ENCODE results near the gene AKAP13. TPM values are rescaled to one million over a fixed set of nuclear protein-coding genes. Genes with fewer than 3 reads are reported as not detected.

The AKAP13 gene
- total RNA-seq, 6 donors from 2014 or later, result 329 to 1,278 (median 748) TPM

DNA sequence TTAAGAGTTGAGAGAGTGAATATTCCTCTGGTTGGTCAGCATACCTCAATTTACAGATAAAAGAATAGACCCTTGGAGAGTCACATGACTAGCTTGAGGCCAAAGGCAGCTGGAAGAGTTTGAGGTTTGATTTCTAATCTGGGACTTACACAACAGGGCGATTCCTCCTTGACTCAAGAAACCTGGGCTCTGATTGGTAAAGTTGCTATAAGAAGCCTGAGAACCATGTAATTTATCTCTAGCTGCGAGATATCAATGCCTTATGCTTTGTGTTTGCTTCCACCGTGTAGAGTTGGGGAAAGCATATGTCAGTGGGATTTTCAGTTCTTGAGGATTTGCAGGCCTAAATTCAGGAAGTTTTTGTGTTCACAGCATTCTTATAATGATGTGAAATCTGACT lies 208.3 kb downstream of the AKAP13 start:
- H3K4me1 ChIP-seq, result peaks cover 72 to 84% (median 74%) of the 10 kb centered on the region in 4 donors
- TF ChIP-seq, protein P1, sequence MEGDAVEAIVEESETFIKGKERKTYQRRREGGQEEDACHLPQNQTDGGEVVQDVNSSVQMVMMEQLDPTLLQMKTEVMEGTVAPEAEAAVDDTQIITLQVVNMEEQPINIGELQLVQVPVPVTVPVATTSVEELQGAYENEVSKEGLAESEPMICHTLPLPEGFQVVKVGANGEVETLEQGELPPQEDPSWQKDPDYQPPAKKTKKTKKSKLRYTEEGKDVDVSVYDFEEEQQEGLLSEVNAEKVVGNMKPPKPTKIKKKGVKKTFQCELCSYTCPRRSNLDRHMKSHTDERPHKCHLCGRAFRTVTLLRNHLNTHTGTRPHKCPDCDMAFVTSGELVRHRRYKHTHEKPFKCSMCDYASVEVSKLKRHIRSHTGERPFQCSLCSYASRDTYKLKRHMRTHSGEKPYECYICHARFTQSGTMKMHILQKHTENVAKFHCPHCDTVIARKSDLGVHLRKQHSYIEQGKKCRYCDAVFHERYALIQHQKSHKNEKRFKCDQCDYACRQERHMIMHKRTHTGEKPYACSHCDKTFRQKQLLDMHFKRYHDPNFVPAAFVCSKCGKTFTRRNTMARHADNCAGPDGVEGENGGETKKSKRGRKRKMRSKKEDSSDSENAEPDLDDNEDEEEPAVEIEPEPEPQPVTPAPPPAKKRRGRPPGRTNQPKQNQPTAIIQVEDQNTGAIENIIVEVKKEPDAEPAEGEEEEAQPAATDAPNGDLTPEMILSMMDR (IDR thresholded peaks at IDR 0.05), result no peak
- TF ChIP-seq POLR2A (IDR thresholded peaks at IDR 0.05) (no peak), EP300 (IDR thresholded peaks at IDR 0.05) (no peak), POLR2AphosphoS5 (IDR thresholded peaks at IDR 0.05) (no peak)

DNA sequence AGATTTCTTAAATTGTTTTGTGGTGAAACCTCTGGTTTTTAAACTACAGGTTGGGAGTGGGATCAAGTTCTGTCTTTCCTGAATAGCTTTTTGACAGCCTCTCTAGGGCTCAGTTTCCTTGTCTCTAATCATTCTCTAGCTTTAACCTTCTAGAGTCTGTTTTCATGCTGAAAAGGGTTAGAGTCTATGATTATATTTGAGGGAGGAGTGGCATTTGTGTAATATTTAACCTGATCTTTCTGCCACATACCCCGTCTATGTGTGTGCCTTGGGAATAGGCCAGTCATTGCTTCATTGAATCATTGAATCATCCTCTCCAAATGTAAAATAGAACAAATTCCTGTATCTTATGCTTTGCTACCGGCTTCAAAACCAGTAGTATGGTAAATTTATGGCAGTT lies 209.4 kb downstream of the AKAP13 start:
- ATAC-seq (ENCODE audit: low FRiP score in 2 of 2) (peak; percentile 44 to 58), DNase-seq (no peak)
- Histone ChIP-seq H3K36me3 (peaks cover 2 to 43% (median 4%) of the 10 kb centered on the region in 4 donors), H3K9me3 (no peaks in the 10 kb centered on the region), H3K27me3 (no peaks in the 10 kb centered on the region), H3K27ac (peak overlapping the region; percentile 59 to 84 (median 74)), H3K4me1 (peaks cover 61 to 72% (median 64%) of the 10 kb centered on the region in 4 donors), H3K4me3 (no peak overlapping the region)
- WGBS, 2 donors, result 59 to 63% methylated on average over 2 of the region's 2 CpGs
- TF ChIP-seq EP300 (IDR thresholded peaks at IDR 0.05), result no peak
- TF ChIP-seq POLR2AphosphoS5 (IDR thresholded peaks at IDR 0.05), result no peak
- TF ChIP-seq POLR2A (IDR thresholded peaks at IDR 0.05), result no peak
- TF ChIP-seq, protein P1 (IDR thresholded peaks at IDR 0.05), result no peak

More for the DNA sequence above, 208.3 kb downstream of the AKAP13 start:
- DNase-seq (no peak), ATAC-seq (ENCODE audit: low FRiP score in 2 of 2) (no peak)
- Histone ChIP-seq H3K9me3 (no peaks in the 10 kb centered on the region), H3K4me3 (no peak overlapping the region), H3K27ac (peak overlapping the region; percentile 59 to 84 (median 74)), H3K36me3 (peaks cover 2 to 43% (median 4%) of the 10 kb centered on the region in 4 donors), H3K27me3 (no peaks in the 10 kb centered on the region)
- 44 to 70% methylated on average over 3 of the region's 3 CpGs for WGBS, 2 donors

DNA sequence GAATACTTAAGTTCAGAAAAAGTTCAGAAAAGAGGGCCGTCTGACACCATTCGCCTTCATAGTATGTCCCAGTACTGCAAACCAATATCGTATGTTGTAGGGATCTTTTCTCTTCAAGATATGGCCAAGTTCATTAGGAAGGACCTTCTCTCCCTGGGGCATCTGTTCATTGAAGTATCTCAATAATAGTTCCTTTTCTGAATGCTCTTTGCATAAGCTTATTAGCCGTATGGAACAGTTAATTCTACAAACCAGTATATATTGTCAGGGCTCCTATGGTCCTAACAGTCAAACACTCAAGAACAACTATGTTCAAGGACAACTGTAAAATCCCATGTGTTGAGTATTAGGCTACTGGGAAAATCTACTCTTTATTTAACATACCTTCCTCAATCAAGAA lies 211.2 kb downstream of the AKAP13 start:
- H3K4me3 ChIP-seq, result no peak overlapping the region
- TF ChIP-seq POLR2AphosphoS5 (IDR thresholded peaks at IDR 0.05), result no peak
- no peak for TF ChIP-seq POLR2A (IDR thresholded peaks at IDR 0.05)
- TF ChIP-seq, protein P1 (IDR thresholded peaks at IDR 0.05), result no peak
- no peak for TF ChIP-seq EP300 (IDR thresholded peaks at IDR 0.05)
- H3K27ac ChIP-seq, result peak overlapping the region in 1 of 4 donors; percentile 84
- DNase-seq (no peak), ATAC-seq (ENCODE audit: low FRiP score in 2 of 2) (no peak)
- WGBS, 2 donors, result 89 to 97% methylated on average over 4 of the region's 4 CpGs
- H3K27me3 ChIP-seq, result no peaks in the 10 kb centered on the region
- no peaks in the 10 kb centered on the region for H3K9me3 ChIP-seq
- H3K36me3 ChIP-seq, result peaks cover 0 to 42% (median 4%) of the 10 kb centered on the region in 4 donors
- H3K4me1 ChIP-seq, result peaks cover 50 to 61% (median 55%) of the 10 kb centered on the region in 4 donors

DNA sequence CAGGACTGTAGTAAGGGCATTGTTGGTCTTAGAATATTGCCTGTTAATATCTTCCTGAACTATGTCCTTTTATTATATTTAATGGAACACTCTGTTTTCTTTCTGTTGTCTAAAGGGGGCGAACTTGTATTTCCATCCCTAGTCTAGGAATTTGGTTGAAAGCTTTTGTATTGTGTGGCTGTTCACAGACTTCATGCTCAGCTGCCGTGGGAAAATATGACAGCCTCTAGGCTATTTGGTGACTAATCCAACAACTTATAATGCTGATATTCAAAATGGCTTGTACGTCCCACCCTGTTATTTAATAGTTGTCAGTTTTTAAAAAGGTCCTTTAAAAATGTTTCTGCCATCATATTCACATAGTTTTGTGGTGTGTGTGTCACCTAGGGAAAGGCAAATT lies 211.7 kb downstream of the AKAP13 start:
- no peak for DNase-seq
- Histone ChIP-seq H3K9me3 (no peaks in the 10 kb centered on the region), H3K27ac (peak overlapping the region in 2 of 4 donors; percentile 27 to 84), H3K36me3 (peaks cover 0 to 42% (median 4%) of the 10 kb centered on the region in 4 donors), H3K27me3 (no peaks in the 10 kb centered on the region), H3K4me1 (peaks cover 45 to 64% (median 53%) of the 10 kb centered on the region in 4 donors), H3K4me3 (no peak overlapping the region)
- ATAC-seq (ENCODE audit: low FRiP score in 2 of 2), result peak in 1 of 2 donors; percentile 63
- WGBS, 2 donors, result 54 to 56% methylated on average over 3 of the region's 3 CpGs
- TF ChIP-seq POLR2AphosphoS5 (IDR thresholded peaks at IDR 0.05) (no peak), POLR2A (IDR thresholded peaks at IDR 0.05) (no peak), EP300 (IDR thresholded peaks at IDR 0.05) (no peak)
- TF ChIP-seq, protein P1 (IDR thresholded peaks at IDR 0.05), result no peak
